GM06990 (cell line): Measurements from ENCODE around the gene MFAP5.

Experiments
- DNase-seq: peaks from one replicate; pipeline ENCODE4 v3.0.0-alpha.2; 2011; ENCODE audit not compliant: insufficient read length; ENCODE audit errors: extremely low read depth
- H3K27me3 ChIP-seq: replicated peaks from 2 replicates; pipeline ENCODE4 v1.6.0; 2011; ENCODE audit warnings: low read length; ENCODE audit not compliant: control insufficient read depth, insufficient read depth
- H3K36me3 ChIP-seq: 2 replicates; pipeline ENCODE4 v1.5.1; 2011; ENCODE audit warnings: low read length; ENCODE audit not compliant: control insufficient read depth, insufficient read depth
- H3K4me3 ChIP-seq: replicated peaks from 2 replicates; pipeline ENCODE4 v1.5.1; 2011; ENCODE audit warnings: low read depth, mild to moderate bottlenecking, control low read depth, low read length
- TF ChIP-seq, protein P1 (sequence below): IDR thresholded peaks from 2 replicates; pipeline ENCODE4 v1.5.1; 2011; ENCODE audit warnings: low read length, control low read depth, mild to moderate bottlenecking, inconsistent platforms; ENCODE audit not compliant: insufficient read depth, poor library complexity, severe bottlenecking

Gene MFAP5

GRCh38 chr12:8668441-8668840 lies 5.8 kb upstream of the MFAP5 start:
- H3K27me3 ChIP-seq = no peaks in the 10 kb centered on the region
- TF ChIP-seq, protein P1, sequence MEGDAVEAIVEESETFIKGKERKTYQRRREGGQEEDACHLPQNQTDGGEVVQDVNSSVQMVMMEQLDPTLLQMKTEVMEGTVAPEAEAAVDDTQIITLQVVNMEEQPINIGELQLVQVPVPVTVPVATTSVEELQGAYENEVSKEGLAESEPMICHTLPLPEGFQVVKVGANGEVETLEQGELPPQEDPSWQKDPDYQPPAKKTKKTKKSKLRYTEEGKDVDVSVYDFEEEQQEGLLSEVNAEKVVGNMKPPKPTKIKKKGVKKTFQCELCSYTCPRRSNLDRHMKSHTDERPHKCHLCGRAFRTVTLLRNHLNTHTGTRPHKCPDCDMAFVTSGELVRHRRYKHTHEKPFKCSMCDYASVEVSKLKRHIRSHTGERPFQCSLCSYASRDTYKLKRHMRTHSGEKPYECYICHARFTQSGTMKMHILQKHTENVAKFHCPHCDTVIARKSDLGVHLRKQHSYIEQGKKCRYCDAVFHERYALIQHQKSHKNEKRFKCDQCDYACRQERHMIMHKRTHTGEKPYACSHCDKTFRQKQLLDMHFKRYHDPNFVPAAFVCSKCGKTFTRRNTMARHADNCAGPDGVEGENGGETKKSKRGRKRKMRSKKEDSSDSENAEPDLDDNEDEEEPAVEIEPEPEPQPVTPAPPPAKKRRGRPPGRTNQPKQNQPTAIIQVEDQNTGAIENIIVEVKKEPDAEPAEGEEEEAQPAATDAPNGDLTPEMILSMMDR = no peak
- no peak overlapping the region for H3K4me3 ChIP-seq
- no peak for DNase-seq
- no peaks in the 10 kb centered on the region for H3K36me3 ChIP-seq

DNA sequence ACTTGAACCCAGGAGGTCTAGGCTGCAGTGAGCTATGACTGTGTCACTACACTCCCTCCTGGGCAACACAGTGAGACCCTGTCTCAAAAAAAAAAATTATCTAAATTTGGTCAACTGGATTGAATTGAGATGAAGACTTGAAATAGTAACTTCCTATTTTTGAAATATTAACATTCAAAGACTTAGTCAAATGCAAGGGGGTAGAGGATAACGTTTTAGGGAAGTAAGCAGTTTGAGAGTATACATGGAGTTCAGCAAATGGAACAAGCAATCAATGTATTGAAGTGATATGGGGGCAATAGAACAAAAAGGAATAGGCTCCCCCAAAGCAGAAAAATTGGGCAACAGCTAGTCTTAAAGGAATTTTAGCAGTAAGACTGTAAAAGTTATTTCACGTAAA lies 4.6 kb upstream of the MFAP5 start:
- TF ChIP-seq, protein P1 = no peak
- no peak overlapping the region for H3K4me3 ChIP-seq
- no peak for DNase-seq
- no peaks in the 10 kb centered on the region for H3K36me3 ChIP-seq
- no peaks in the 10 kb centered on the region for H3K27me3 ChIP-seq

GRCh38 chr12:8665759-8666158 lies 3.1 kb upstream of the MFAP5 start:
- TF ChIP-seq, protein P1 = no peak
- no peak for DNase-seq
- Histone ChIP-seq H3K27me3 (no peaks in the 10 kb centered on the region), H3K36me3 (no peaks in the 10 kb centered on the region), H3K4me3 (no peak overlapping the region)

DNA sequence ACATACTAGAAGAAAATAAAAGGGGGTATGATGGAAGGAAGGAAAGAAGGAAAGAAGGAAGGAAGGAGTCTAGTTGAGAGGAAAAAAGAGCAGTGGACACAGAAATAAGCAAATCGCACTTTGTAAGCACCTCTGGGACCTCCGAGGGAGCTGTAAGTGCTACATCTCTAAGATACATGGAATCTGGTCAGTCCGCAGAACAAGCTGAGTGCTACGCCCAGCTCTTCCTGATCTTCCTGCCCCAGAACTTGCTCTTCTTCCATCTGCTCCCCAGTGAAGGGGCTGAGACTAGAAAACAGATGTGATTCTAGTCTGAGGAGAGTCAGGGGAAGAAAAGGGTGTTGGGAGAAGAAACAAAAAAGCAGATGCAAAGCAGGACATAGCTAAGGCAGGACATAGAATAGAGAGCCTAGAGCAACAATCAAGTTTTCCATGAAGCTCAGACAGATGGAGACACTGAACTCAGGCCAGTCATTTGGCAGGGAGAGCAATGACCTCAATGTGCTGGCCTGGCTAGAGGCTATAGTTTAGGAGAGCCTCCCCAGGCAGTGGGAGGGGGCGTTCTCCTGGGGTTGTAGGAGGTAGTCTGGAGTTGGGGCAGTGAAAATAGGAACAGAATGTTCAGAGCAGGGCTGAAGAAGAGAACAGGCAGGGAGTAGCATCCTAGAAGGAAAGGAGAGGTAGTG lies 1.7 kb upstream of the MFAP5 start:
- TF ChIP-seq, protein P1 = no peak
- H3K4me3 ChIP-seq = no peak overlapping the region
- DNase-seq = no peak
- no peaks in the 10 kb centered on the region for H3K36me3 ChIP-seq
- H3K27me3 ChIP-seq = no peaks in the 10 kb centered on the region

DNA sequence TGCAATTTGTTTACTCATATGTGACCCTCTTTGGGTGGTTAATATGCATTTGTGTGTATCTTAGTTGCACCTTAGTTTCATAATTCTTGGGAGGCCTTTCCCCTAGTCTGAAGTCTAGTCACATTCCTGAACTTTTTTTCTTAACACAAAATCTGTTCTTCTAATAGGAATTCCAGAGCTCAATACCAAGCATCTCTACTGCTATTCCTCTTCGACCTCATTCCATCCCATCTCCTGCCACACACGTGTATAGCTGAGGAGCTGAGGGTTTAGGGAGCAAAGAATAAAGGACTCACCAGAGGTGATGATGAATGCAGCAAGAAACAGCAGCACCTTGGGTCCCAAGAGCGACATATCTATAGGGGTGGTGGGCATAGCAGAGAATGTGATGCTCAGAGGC lies 875 bp downstream of the MFAP5 start:
- no peak for DNase-seq
- TF ChIP-seq, protein P1 = no peak
- H3K4me3 ChIP-seq = no peak overlapping the region

GRCh38 chr12:8661016-8661415 lies 1.6 kb downstream of the MFAP5 start:
- no peaks in the 10 kb centered on the region for H3K36me3 ChIP-seq
- H3K27me3 ChIP-seq = no peaks in the 10 kb centered on the region
- H3K4me3 ChIP-seq = no peak overlapping the region
- TF ChIP-seq, protein P1 = no peak
- DNase-seq = no peak

More for the DNA sequence above, 875 bp downstream of the MFAP5 start:
- no peaks in the 10 kb centered on the region for H3K27me3 ChIP-seq
- H3K36me3 ChIP-seq = no peaks in the 10 kb centered on the region
